H9 (cell line): ENCODE results near the gene NOS1AP. TPM values are rescaled to one million over a fixed set of nuclear protein-coding genes. Genes with fewer than 3 reads are reported as not detected.
A peak's percentile ranks its signal among the peaks of the same experiment; 100 is the strongest.

ENCODE experiments used
- DNase-seq: peaks from one replicate; pipeline ENCODE4 v3.0.0-alpha.2; 2017
- H2AFZ ChIP-seq: one replicate; pipeline ENCODE4 v1.6.1; 2013; ENCODE audit warnings: mild to moderate bottlenecking, low read length, control low read depth, moderate library complexity
- H2AK5ac ChIP-seq: 2 replicates; pipeline ENCODE4 v1.6.1; 2013; ENCODE audit warnings: low read length, control low read depth, mixed read lengths; ENCODE audit not compliant: insufficient read length
- H2BK120ac ChIP-seq: one replicate; pipeline ENCODE4 v1.6.1; 2013; ENCODE audit warnings: low read depth, mild to moderate bottlenecking, low read length, control low read depth, inconsistent platforms; ENCODE audit not compliant: poor library complexity, severe bottlenecking
- H2BK12ac ChIP-seq: 2 replicates; pipeline ENCODE4 v1.6.1; 2013; ENCODE audit warnings: low read length, control low read depth, mixed read lengths, low read depth; ENCODE audit not compliant: insufficient read length
- H2BK15ac ChIP-seq: 2 replicates; pipeline ENCODE4 v1.6.1; 2013; ENCODE audit warnings: low read depth, low read length, control low read depth
- H2BK20ac ChIP-seq: one replicate; pipeline ENCODE4 v1.6.1; 2013; ENCODE audit warnings: low read depth, mild to moderate bottlenecking, low read length, control low read depth, inconsistent platforms; ENCODE audit not compliant: poor library complexity, severe bottlenecking
- H2BK5ac ChIP-seq: 2 replicates; pipeline ENCODE4 v1.6.1; 2013; ENCODE audit warnings: low read length, control low read depth, mixed read lengths; ENCODE audit not compliant: insufficient read length
- H3K14ac ChIP-seq: 2 replicates; pipeline ENCODE4 v1.6.1; 2013; ENCODE audit warnings: low read length, control low read depth; ENCODE audit not compliant: insufficient read depth
- H3K18ac ChIP-seq: 2 replicates; pipeline ENCODE4 v1.6.1; 2013; ENCODE audit warnings: low read depth, mild to moderate bottlenecking, mixed read lengths, low read length, control low read depth; ENCODE audit not compliant: insufficient read length
- H3K23ac ChIP-seq: 2 replicates; pipeline ENCODE4 v1.6.1; 2013; ENCODE audit warnings: low read length, control low read depth, mixed read lengths, low read depth; ENCODE audit not compliant: insufficient read length
- H3K23me2 ChIP-seq: 2 replicates; pipeline ENCODE4 v1.6.1; 2013; ENCODE audit warnings: low read depth, mild to moderate bottlenecking, mixed read lengths, low read length, control low read depth; ENCODE audit not compliant: insufficient read length, poor library complexity, severe bottlenecking
- H3K27ac ChIP-seq: 2 replicates; pipeline ENCODE4 v1.5.1; 2013; ENCODE audit warnings: low read length, control low read depth, mixed read lengths, low read depth; ENCODE audit not compliant: insufficient read length
- H3K27me3 ChIP-seq: 2 replicates; pipeline ENCODE4 v1.6.1; 2013; ENCODE audit warnings: low read length, control low read depth, inconsistent platforms; ENCODE audit not compliant: insufficient read depth
- H3K4ac ChIP-seq: 2 replicates; pipeline ENCODE4 v1.6.1; 2013; ENCODE audit warnings: low read depth, mild to moderate bottlenecking, control low read depth, inconsistent platforms, low read length, moderate library complexity
- H3K4me1 ChIP-seq: 2 replicates; pipeline ENCODE4 v1.6.1; 2013; ENCODE audit warnings: low read length, control low read depth, inconsistent platforms; ENCODE audit not compliant: insufficient read depth
- H3K4me2 ChIP-seq: 2 replicates; pipeline ENCODE4 v1.6.1; 2013; ENCODE audit warnings: low read length, control low read depth, mixed read lengths; ENCODE audit not compliant: insufficient read length, insufficient read depth
- H3K56ac ChIP-seq: 2 replicates; pipeline ENCODE4 v1.6.1; 2013; ENCODE audit warnings: low read depth, mild to moderate bottlenecking, mixed read lengths, low read length, control low read depth; ENCODE audit not compliant: insufficient read length
- H3K79me1 ChIP-seq: 2 replicates; pipeline ENCODE4 v1.6.1; 2013; ENCODE audit warnings: low read depth, mild to moderate bottlenecking, moderate library complexity, low read length, control low read depth, inconsistent platforms; ENCODE audit not compliant: insufficient read depth, poor library complexity, severe bottlenecking
- H3K79me2 ChIP-seq: 2 replicates; pipeline ENCODE4 v1.6.1; 2013; ENCODE audit warnings: low read length, control low read depth, inconsistent platforms; ENCODE audit not compliant: insufficient read depth
- H3K9ac ChIP-seq: 2 replicates; pipeline ENCODE4 v1.6.1; 2013; ENCODE audit warnings: low read length, control low read depth, mixed read lengths; ENCODE audit not compliant: insufficient read length; ENCODE audit errors: extremely low read depth
- H3K9me3 ChIP-seq: one replicate; pipeline ENCODE4 v1.6.1; 2013; ENCODE audit warnings: low read depth, low read length, inconsistent platforms; ENCODE audit not compliant: control insufficient read depth
- H3T11ph ChIP-seq: one replicate; pipeline ENCODE4 v1.6.1; 2013; ENCODE audit warnings: mild to moderate bottlenecking, low read length, control low read depth, inconsistent platforms
- H4K20me1 ChIP-seq: one replicate; pipeline ENCODE4 v1.6.1; 2013; ENCODE audit not compliant: control insufficient read depth, insufficient read length, insufficient read depth
- H4K5ac ChIP-seq: 2 replicates; pipeline ENCODE4 v1.6.1; 2013; ENCODE audit warnings: low read depth, mild to moderate bottlenecking, mixed read lengths, low read length, control low read depth; ENCODE audit not compliant: insufficient read length
- H4K8ac ChIP-seq: replicated peaks from 2 replicates; pipeline ENCODE4 v1.6.1; 2013; ENCODE audit warnings: low read length, control low read depth, mixed read lengths, low read depth; ENCODE audit not compliant: insufficient read length
- H4K91ac ChIP-seq: 2 replicates; pipeline ENCODE4 v1.6.1; 2013; ENCODE audit warnings: low read depth, mild to moderate bottlenecking, moderate library complexity, mixed read lengths, low read length, control low read depth; ENCODE audit not compliant: insufficient read length
- H3K27ac Mint-ChIP-seq, 3 experiments: 2 replicates in 2 of 3; 3 replicates in 1 of 3; pipeline ENCODE4 v1.8.0; 2020 to 2021; ENCODE audit warnings: mixed read lengths in 3 of 3, mild to moderate bottlenecking in 1 of 3, moderate library complexity in 1 of 3
- H3K27me3 Mint-ChIP-seq: 2 replicates; pipeline ENCODE4 v1.8.0; 2021; ENCODE audit warnings: low read depth, mild to moderate bottlenecking, moderate library complexity, mixed read lengths
- H3K36me3 Mint-ChIP-seq, 3 experiments: 2 replicates in 2 of 3; 3 replicates in 1 of 3; pipeline ENCODE4 v1.8.0; 2020 to 2021; ENCODE audit warnings: low read depth in 3 of 3, mixed read lengths in 3 of 3; ENCODE audit not compliant: insufficient read depth in 1 of 3
- H3K4me1 Mint-ChIP-seq, 2 experiments: 2 replicates each; pipeline ENCODE4 v1.8.0; 2020; ENCODE audit warnings: mixed read lengths in 2 of 2
- H3K4me3 Mint-ChIP-seq, 2 experiments: 2 replicates in 1 of 2; 3 replicates in 1 of 2; pipeline ENCODE4 v1.8.0; 2020 to 2021; ENCODE audit warnings: mild to moderate bottlenecking in 2 of 2, mixed read lengths in 2 of 2, moderate library complexity in 1 of 2
- H3K9me3 Mint-ChIP-seq, 2 experiments: 2 replicates in 1 of 2; 3 replicates in 1 of 2; pipeline ENCODE4 v1.8.0; 2020; ENCODE audit warnings: mild to moderate bottlenecking in 2 of 2, mixed read lengths in 2 of 2, moderate library complexity in 1 of 2
- CTCF ChIP-seq: fragments of 200-600 bp; sonication (generic); conservative IDR thresholded peaks from 3 replicates; pipeline ENCODE4 v1.8.0; 2021; ENCODE audit warnings: antibody characterized with exemption, mild to moderate bottlenecking
- WGBS: extraction: QIAGEN DNeasy Blood & Tissue Kit; methylation state at CpG from one replicate; pipeline ENCODE4 v1.1.7; 2013; ENCODE audit warnings: missing lambda C conversion rate, low lambda C conversion rate, mixed read lengths; ENCODE audit not compliant: insufficient read length; ENCODE audit errors: extremely low coverage; 5-methylcytosine and 5-hydroxymethylcytosine counted together
- total RNA-seq: library from RNA; stranded (reverse); gene quantifications from 2 replicates; pipeline ENCODE4 v1.2.1, GENCODE V29; 2021

NOS1AP gene
- total RNA-seq, 1 experiment from 2014 or later: 8.4 TPM

- peaks cover 45 to 46% of the 10 kb centered on the region in 2 experiments for H3K4me1 Mint-ChIP-seq
- Histone ChIP-seq H3K23me2 (peaks cover 16% of the 10 kb centered on the region), H3K79me2 (peaks cover 11% of the 10 kb centered on the region; the same call in 1 of the 2 replicates), H2BK5ac (no peak overlapping the region), H4K8ac (no peak overlapping the region), H3K27ac (no peak overlapping the region), H3K18ac (no peak overlapping the region), H2BK120ac (no peak overlapping the region), H2AFZ (no peak overlapping the region), H3K4ac (no peak overlapping the region), H3K56ac (no peak overlapping the region), H3K23ac (no peak overlapping the region), H3K27me3 (no peaks in the 10 kb centered on the region), H3K9ac (no peak overlapping the region), H4K20me1 (no peaks in the 10 kb centered on the region), H3K4me2 (no peak overlapping the region), H2BK20ac (no peak overlapping the region), H2AK5ac (no peak overlapping the region), H3K14ac (no peak overlapping the region), H2BK12ac (no peak overlapping the region), H3K9me3 (no peaks in the 10 kb centered on the region), H4K91ac (no peak overlapping the region), H4K5ac (no peak overlapping the region), H2BK15ac (no peak overlapping the region), H3T11ph (no peak overlapping the region), H3K79me1 (peaks cover 2% of the 10 kb centered on the region), H3K4me1 (peaks cover 16% of the 10 kb centered on the region)
- peak overlapping the region in 1 of 2 experiments; percentile 81; a peak in 1 of 5 replicates for H3K4me3 Mint-ChIP-seq
- WGBS: no CpG with 5 or more reads among the region's 3 CpGs
- 0 out of 7 replicates have a peak overlapping the region, but pooled peaks of 1 of the 3 experiments have one; percentile 37 for H3K27ac Mint-ChIP-seq
- H3K9me3 Mint-ChIP-seq: peaks cover 4 to 6% of the 10 kb centered on the region in 2 experiments; a peak in 3 of 5 replicates
- no peak for DNase-seq
- no peak for TF ChIP-seq CTCF
- H3K36me3 Mint-ChIP-seq: peaks cover 16 to 23% (median 19%) of the 10 kb centered on the region in 3 experiments
- H3K27me3 Mint-ChIP-seq: peaks cover 5% of the 10 kb centered on the region
These were observed 3.2 kb downstream of the NOS1AP start for GRCh38 chr1:162072740-162073139.
